ENCODE results near the gene ANKRD10.

The ANKRD10 gene

DNA sequence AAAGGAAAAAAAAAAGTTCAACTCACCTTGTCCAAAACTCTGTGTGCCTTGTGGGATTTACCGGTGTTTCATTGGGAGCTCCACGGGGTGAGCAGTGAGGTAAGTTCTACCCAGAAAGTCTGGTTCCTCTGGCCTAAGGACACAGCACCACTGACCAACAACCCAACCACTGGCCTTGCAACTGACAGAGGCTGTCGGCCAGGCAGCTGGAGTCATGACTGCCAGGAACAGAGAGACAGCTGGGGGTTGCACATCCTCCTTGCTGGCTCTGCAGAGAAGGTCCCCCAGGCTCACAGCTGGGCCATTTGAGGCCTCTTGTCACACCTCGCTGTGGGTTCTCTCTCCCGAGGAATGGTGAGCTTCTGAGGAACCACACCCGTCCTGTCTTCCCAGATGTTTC, 59.5 kb downstream of the ANKRD10 start:
- no peak for DNase-seq (ENCODE audit: low spot score)
- in situ Hi-C loops (cut with MboI; ENCODE audit: low sequenced_read_pairs, unreplicated experiment): no loop called here
- TF ChIP-seq, protein P1, sequence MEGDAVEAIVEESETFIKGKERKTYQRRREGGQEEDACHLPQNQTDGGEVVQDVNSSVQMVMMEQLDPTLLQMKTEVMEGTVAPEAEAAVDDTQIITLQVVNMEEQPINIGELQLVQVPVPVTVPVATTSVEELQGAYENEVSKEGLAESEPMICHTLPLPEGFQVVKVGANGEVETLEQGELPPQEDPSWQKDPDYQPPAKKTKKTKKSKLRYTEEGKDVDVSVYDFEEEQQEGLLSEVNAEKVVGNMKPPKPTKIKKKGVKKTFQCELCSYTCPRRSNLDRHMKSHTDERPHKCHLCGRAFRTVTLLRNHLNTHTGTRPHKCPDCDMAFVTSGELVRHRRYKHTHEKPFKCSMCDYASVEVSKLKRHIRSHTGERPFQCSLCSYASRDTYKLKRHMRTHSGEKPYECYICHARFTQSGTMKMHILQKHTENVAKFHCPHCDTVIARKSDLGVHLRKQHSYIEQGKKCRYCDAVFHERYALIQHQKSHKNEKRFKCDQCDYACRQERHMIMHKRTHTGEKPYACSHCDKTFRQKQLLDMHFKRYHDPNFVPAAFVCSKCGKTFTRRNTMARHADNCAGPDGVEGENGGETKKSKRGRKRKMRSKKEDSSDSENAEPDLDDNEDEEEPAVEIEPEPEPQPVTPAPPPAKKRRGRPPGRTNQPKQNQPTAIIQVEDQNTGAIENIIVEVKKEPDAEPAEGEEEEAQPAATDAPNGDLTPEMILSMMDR (IDR thresholded peaks at IDR 0.05; ENCODE audit: borderline replicate concordance, control extremely low read depth, extremely low read depth, insufficient read depth, missing control alignments): no peak

DNA sequence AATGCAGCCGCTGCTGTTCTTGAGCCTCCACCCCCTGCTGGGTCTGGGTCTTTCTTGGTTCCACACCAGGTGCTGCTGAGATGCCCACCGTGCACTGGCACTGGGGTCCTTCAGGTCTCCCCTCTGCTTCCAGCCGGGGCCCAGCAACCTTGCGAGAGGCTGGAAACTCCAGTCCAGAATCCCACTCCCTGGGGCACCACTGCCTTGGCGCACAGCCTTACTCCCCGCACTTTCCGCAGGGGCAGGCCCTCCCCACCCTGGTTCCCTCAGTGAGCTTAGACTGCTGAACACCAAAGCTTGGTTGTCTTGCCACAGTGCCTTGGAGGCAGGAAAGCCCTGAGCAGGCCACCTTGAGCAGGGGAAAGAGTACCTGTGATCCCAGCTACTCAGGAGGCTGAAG, 60.0 kb downstream of the ANKRD10 start:
- TF ChIP-seq, protein P1 (IDR thresholded peaks at IDR 0.05; ENCODE audit: borderline replicate concordance, control extremely low read depth, extremely low read depth, insufficient read depth, missing control alignments): no peak
- in situ Hi-C loops (cut with MboI; ENCODE audit: low sequenced_read_pairs, unreplicated experiment): no loop called here
- no peak for DNase-seq (ENCODE audit: low spot score)

DNA sequence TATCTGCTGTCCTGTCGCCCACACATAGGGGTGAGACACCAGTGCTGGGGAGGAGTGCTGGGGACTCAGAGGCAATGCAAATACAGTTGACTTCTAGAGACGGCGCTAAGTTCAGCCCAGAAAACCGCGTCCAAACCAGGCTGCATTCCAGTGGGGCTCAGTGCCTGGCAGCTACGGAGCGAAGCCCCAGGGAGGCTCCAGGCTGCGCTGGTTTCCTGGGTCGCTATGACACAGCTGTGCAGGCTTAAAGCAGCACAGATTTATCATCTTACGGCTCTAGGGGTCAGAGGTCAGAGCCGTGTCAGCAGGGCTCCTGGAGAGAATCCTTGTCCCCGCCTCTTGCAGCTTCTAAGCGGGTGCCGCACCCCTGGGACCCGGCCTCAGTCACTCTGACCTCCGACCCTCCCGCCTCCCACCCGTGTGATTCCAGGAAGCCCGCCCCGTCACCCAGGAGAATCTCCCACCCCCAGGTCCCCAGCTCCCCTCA, 61.6 kb downstream of the ANKRD10 start:
- no peak for DNase-seq (ENCODE audit: low spot score)
- TF ChIP-seq, protein P1 (IDR thresholded peaks at IDR 0.05; ENCODE audit: borderline replicate concordance, control extremely low read depth, extremely low read depth, insufficient read depth, missing control alignments): no peak
- in situ Hi-C loops (cut with MboI; ENCODE audit: low sequenced_read_pairs, unreplicated experiment): no loop called here

DNA sequence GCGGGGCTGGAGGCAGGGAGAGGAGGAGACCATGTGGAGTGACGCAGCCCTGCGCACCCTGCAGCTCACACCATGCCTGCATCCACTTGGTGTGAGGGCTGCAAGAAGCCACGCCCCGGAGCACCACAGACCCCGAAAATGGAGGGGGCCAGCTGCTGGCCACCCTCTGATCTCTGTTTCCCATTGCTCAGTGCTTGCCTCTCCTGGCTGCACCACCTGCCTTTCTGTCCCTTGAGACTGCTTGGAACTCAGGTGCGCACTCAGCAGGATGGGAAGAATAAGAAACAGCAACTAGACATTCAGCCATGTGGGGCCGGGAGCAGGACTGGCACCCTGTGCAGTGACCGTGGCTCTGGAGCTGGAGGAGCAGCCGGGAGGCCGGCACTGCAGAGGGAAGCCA, 64.0 kb downstream of the ANKRD10 start:
- no peak for DNase-seq (ENCODE audit: low spot score)
- TF ChIP-seq, protein P1 (IDR thresholded peaks at IDR 0.05; ENCODE audit: borderline replicate concordance, control extremely low read depth, extremely low read depth, insufficient read depth, missing control alignments): no peak
- in situ Hi-C loops (cut with MboI; ENCODE audit: low sequenced_read_pairs, unreplicated experiment): no loop called here

DNA sequence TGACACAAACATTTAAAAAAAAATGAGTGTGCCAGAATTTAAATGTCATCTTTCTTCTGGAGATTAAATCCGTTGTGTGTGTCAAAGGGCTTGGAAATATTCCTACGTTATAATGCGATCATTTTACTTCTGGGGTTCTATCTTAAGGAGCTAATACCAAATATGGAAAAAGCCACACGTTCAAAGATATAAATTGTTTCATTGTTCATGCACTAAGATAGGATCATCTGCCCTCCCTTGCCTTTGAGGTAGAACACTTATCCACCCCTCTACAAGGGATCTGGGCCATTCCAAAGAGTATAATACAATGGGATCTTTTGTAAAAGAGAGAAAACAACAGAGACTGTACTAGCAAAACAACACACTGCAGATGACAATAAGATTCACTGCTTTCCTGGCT, 64.9 kb downstream of the ANKRD10 start:
- TF ChIP-seq, protein P1 (IDR thresholded peaks at IDR 0.05; ENCODE audit: borderline replicate concordance, control extremely low read depth, extremely low read depth, insufficient read depth, missing control alignments): no peak
- no peak for DNase-seq (ENCODE audit: low spot score)
- in situ Hi-C loops (cut with MboI; ENCODE audit: low sequenced_read_pairs, unreplicated experiment): no loop called here

DNA sequence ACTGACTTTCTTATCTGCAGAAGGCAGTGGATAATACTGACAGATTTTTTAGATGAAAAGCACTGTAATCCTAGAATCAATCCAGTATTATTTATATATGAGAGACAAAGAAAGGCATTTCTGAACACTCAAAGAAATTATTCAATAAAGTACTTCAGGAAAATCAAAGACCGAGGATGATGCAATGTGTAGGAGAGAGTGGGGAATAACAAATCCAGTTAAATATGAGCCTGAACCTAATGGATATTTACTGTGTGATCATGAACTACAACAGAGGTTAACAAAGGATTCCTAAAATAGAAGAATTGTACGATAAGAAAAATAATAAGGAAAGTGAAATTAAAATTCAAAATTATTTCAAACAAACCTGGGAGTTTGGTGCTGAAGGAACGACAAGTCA, 69.3 kb downstream of the ANKRD10 start:
- DNase-seq (ENCODE audit: low spot score): no peak
- TF ChIP-seq, protein P1 (IDR thresholded peaks at IDR 0.05; ENCODE audit: borderline replicate concordance, control extremely low read depth, extremely low read depth, insufficient read depth, missing control alignments): no peak
- in situ Hi-C loops (cut with MboI; ENCODE audit: low sequenced_read_pairs, unreplicated experiment): loop anchor here (25.0 kb wide), 1 partner anchor 608 kb away; no protein-coding TSS in a partner anchor
